DOHH2 (cell line): ENCODE measurements around the gene TFRC.

Experiments
- H3F3A ChIP-seq: fragments of 200-600 bp; sonication (generic), shearing (Covaris generic); 2 replicates; pipeline ENCODE4 v1.6.0; 2016; ENCODE audit warnings: antibody characterized with exemption, mild to moderate bottlenecking; ENCODE audit not compliant: control insufficient read depth, insufficient read depth
- H3K27ac ChIP-seq: fragments of 200-600 bp; sonication (generic); 2 replicates; pipeline ENCODE4 v1.5.1; 2014; ENCODE audit warnings: low read depth, mild to moderate bottlenecking, low read length, moderate library complexity
- H3K27me3 ChIP-seq: fragments of 200-600 bp; sonication (generic); 2 replicates; pipeline ENCODE4 v1.6.1; 2014; ENCODE audit warnings: mild to moderate bottlenecking, low read length, mixed read lengths; ENCODE audit not compliant: control insufficient read depth
- H3K36me3 ChIP-seq: fragments of 200-600 bp; sonication (generic); 2 replicates; pipeline ENCODE4 v1.6.1; 2014; ENCODE audit warnings: mild to moderate bottlenecking, low read length, moderate library complexity, mixed read lengths; ENCODE audit not compliant: control insufficient read depth
- H3K4me1 ChIP-seq: fragments of 200-600 bp; sonication (generic); 2 replicates; pipeline ENCODE4 v1.6.1; 2014; ENCODE audit warnings: mild to moderate bottlenecking, low read length, mixed read lengths; ENCODE audit not compliant: control insufficient read depth
- H3K4me2 ChIP-seq: fragments of 200-600 bp; sonication (generic); 2 replicates; pipeline ENCODE4 v1.6.0; 2014; ENCODE audit warnings: mild to moderate bottlenecking, low read length, moderate library complexity
- H3K4me3 ChIP-seq: fragments of 200-600 bp; sonication (generic); 2 replicates; pipeline ENCODE4 v1.5.1; 2014; ENCODE audit warnings: mild to moderate bottlenecking, low read length, mixed read lengths
- H3K79me2 ChIP-seq: fragments of 200-600 bp; sonication (generic); 2 replicates; pipeline ENCODE4 v1.6.1; 2014; ENCODE audit warnings: mild to moderate bottlenecking, low read length, mixed read lengths; ENCODE audit not compliant: control insufficient read depth
- H3K9me2 ChIP-seq: fragments of 200-600 bp; sonication (generic); replicated peaks from 2 replicates; pipeline ENCODE4 v1.6.1; 2014; ENCODE audit warnings: mild to moderate bottlenecking, low read length, mixed read lengths; ENCODE audit not compliant: control insufficient read depth
- H3K9me3 ChIP-seq: fragments of 200-600 bp; sonication (generic); 2 replicates; pipeline ENCODE4 v1.6.1; 2014; ENCODE audit warnings: antibody characterized with exemption, low read length, mixed read lengths; ENCODE audit not compliant: control insufficient read depth, insufficient read depth
- H4K20me1 ChIP-seq: fragments of 200-600 bp; sonication (generic); 2 replicates; pipeline ENCODE4 v1.6.0; 2014; ENCODE audit warnings: low read depth, mild to moderate bottlenecking, antibody characterized with exemption, low read length, moderate library complexity; ENCODE audit not compliant: control insufficient read depth, insufficient read depth
- CTCF ChIP-seq: fragments of 200-600 bp; sonication (generic); IDR thresholded peaks from one replicate; pipeline ENCODE4 v1.5.1; 2014; ENCODE audit warnings: antibody characterized with exemption, mild to moderate bottlenecking, low read depth, low read length; ENCODE audit not compliant: poor library complexity, severe bottlenecking
- EZH2phosphoT487 ChIP-seq: fragments of 200-600 bp; sonication (generic); IDR thresholded peaks from 2 replicates; pipeline ENCODE4 v1.6.1; 2017; ENCODE audit warnings: borderline replicate concordance, mild to moderate bottlenecking, antibody characterized with exemption, low read length, moderate library complexity, mixed read lengths

The TFRC gene

GRCh38 chr3:196054661-196055060 lies 27.2 kb downstream of the TFRC start:
- no peak for TF ChIP-seq EZH2phosphoT487
- no peak for TF ChIP-seq CTCF
- Histone ChIP-seq H3K9me2 (no peaks in the 10 kb centered on the region), H3K4me1 (no peaks in the 10 kb centered on the region), H3K27me3 (no peaks in the 10 kb centered on the region), H3K79me2 (no peaks in the 10 kb centered on the region), H3K27ac (no peak overlapping the region), H3K4me3 (no peak overlapping the region), H3K36me3 (peaks cover 96% of the 10 kb centered on the region), H3K9me3 (no peaks in the 10 kb centered on the region), H3K4me2 (no peak overlapping the region), H3F3A (peaks cover 24% of the 10 kb centered on the region), H4K20me1 (no peaks in the 10 kb centered on the region)

DNA sequence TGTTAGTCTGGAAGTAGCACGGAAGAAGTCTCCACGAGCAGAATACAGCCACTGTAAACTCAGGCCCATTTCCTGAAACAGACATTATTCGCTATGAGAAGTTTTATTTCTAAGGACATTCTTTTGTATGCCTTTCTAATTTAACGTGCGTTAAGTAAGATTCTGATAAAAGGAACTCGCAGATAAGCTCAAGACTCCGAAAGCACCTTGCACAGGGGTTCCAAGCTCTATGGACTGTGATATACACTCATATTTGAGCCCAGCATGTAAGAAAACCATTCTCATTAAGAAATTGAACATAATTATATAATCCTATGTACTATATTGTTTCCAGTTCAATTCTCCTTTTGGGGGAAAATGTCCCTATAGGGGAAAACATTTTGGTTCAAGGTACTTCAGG lies 28.4 kb downstream of the TFRC start:
- peaks cover 97% of the 10 kb centered on the region for H3K36me3 ChIP-seq
- H4K20me1 ChIP-seq: no peaks in the 10 kb centered on the region
- no peaks in the 10 kb centered on the region for H3K9me2 ChIP-seq

GRCh38 chr3:196051282-196052076 lies 30.4 kb downstream of the TFRC start:
- no peak overlapping the region for H3K4me3 ChIP-seq
- no peaks in the 10 kb centered on the region for H3K9me2 ChIP-seq
- peaks cover 46% of the 10 kb centered on the region for H3F3A ChIP-seq
- no peaks in the 10 kb centered on the region for H4K20me1 ChIP-seq
- no peaks in the 10 kb centered on the region for H3K27me3 ChIP-seq
- TF ChIP-seq CTCF (no peak), EZH2phosphoT487 (no peak)
- H3K4me2 ChIP-seq: no peak overlapping the region
- H3K27ac ChIP-seq: no peak overlapping the region
- H3K36me3 ChIP-seq: peaks cover 86% of the 10 kb centered on the region
- H3K79me2 ChIP-seq: no peaks in the 10 kb centered on the region
- H3K9me3 ChIP-seq: no peaks in the 10 kb centered on the region
- H3K4me1 ChIP-seq: no peaks in the 10 kb centered on the region

More for the DNA sequence above, 28.4 kb downstream of the TFRC start:
- no peak overlapping the region for H3K27ac ChIP-seq
- no peaks in the 10 kb centered on the region for H3K4me1 ChIP-seq
- TF ChIP-seq EZH2phosphoT487 (no peak), CTCF (no peak)
- H3K79me2 ChIP-seq: no peaks in the 10 kb centered on the region
- H3K9me3 ChIP-seq: no peaks in the 10 kb centered on the region
- H3F3A ChIP-seq: peaks cover 32% of the 10 kb centered on the region
- no peak overlapping the region for H3K4me2 ChIP-seq
- H3K4me3 ChIP-seq: no peak overlapping the region
- H3K27me3 ChIP-seq: no peaks in the 10 kb centered on the region
